ENCODE results near the gene TBC1D14.
A peak's percentile ranks its signal among the peaks of the same experiment; 100 is the strongest.

The TBC1D14 gene

DNA sequence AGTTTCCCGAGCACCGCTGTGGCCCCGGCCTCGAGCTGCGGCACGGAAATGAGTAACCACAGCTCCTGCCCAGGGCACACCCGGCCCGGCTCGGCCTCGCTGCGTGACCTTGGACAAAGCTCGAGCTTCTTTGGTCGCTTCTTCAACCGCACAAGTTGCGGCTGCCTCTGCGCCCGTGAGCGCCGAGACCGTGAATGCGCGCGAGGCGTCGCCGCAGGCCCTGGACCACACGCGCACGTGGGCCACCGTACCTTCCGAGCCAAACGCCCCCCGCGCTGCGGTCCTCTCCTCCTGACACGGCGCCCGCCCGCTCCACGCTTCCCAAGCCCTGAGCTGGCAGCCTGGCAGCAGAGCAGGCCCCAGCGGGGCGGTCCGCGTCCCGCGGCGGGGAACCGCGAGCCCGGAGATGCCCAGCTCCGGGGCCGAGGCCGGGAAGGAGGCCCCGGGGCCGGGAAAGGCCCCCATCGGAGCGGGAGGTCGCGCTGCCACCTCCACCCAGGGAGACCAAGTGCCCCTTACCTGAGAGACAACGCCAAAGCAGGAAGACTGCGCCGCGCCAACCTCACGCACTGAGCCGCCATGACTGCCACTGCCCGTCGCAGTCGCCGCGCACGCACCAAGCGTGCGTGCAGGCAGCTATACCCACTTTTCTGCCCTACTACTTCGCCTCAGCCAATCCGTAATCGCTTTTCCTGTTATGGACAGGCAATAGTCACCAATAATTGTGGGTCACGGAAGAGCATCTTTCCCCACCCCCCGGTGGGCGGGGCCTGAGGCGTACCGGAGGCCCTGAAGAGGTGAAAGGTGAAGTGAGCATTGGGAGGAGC, 158.0 kb downstream of the TBC1D14 start, which contains the start of gene GRPEL1:
Gene GRPEL1 (minus strand): TSS at position 613 of the 827 bp plus-strand sequence. CDS start 32 bp downstream, at position 581.
- H3K36me3 ChIP-seq (ENCODE audit: control insufficient read depth, insufficient read depth, low read length) = peaks cover 40% of the 10 kb centered on the region
- H3K27ac ChIP-seq (ENCODE audit: low read depth, low read length, severe bottlenecking) = peak within 1 kb of the TSS; percentile 69
- no peaks in the 10 kb centered on the region for H3K9me3 ChIP-seq (ENCODE audit: control insufficient read depth, low read length)
- H3K4me3 ChIP-seq (ENCODE audit: extremely low read depth, insufficient read depth, low read length, poor library complexity, severe bottlenecking) = peak within 1 kb of the TSS; percentile 92
- peaks cover 10% of the 10 kb centered on the region for H3K4me1 ChIP-seq (ENCODE audit: control insufficient read depth, insufficient read depth, low read length, poor library complexity, severe bottlenecking)
- 0 to 1% methylated on average over 51 to 75 of the region's 81 CpGs for WGBS, 2 experiments (ENCODE audit: insufficient coverage in 2 of 2)

DNA sequence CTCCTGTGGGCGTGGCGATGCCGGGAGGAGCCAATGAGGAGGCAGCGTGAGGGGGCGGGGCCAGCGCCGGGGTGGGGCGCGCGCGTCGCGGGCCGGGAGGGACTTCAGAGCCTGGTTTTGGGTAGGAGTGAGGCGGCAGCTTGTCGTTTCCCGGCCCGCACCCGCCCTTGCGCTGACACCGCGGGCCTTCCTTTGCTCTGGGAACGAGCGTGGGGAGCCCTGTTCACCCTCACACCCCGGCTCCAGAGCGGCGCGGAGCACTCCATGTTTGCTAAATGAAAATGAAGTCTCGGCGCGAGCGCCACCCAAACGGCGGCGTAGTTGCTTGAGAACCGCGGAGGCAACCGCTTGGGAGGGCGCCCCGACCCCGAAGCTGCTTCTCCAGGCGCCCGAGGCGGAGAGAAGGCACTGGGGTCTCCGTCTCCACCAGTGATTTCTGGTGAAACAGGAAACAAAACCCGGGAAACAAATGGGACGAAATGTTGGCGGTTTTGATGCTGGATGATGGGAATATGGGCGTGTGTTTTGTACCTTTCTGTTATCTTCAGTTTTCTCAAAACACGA, 158.7 kb downstream of the TBC1D14 start:
- peak overlapping the region; percentile 55 for H3K27ac ChIP-seq (ENCODE audit: low read depth, low read length, severe bottlenecking)
- WGBS, 2 experiments (ENCODE audit: insufficient coverage in 2 of 2) = 1% methylated on average over 24 of the region's 50 CpGs

DNA sequence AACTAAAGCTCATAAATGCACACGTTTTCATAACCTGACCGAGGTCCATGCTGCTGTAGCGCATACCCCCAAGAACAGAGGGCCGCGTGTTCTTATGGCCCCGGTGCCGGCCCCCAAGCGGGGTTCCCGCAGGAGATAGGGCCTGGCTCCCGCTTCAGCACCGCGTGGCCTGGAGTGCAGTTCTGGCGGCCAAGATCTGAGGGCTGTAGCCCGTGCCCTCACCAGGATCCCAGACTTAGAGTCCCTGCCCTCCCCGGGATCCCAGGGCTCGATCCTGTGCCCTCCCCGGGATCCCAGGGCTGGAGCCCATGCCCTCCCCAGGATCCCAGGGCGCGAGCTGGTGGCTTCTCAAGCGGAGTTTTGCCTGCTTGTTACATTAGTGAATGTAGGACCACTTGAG, 159.3 kb downstream of the TBC1D14 start:
- Histone ChIP-seq H3K27ac (ENCODE audit: low read depth, low read length, severe bottlenecking) (no peak overlapping the region), H3K9me3 (ENCODE audit: control insufficient read depth, low read length) (no peaks in the 10 kb centered on the region), H3K4me3 (ENCODE audit: extremely low read depth, insufficient read depth, low read length, poor library complexity, severe bottlenecking) (peak overlapping the region; percentile 92), H3K36me3 (ENCODE audit: control insufficient read depth, insufficient read depth, low read length) (peaks cover 28% of the 10 kb centered on the region), H3K4me1 (ENCODE audit: control insufficient read depth, insufficient read depth, low read length, poor library complexity, severe bottlenecking) (peaks cover 10% of the 10 kb centered on the region)
- 7 to 8% methylated on average over 16 to 17 of the region's 20 CpGs for WGBS, 2 experiments (ENCODE audit: insufficient coverage in 2 of 2)

More for the DNA sequence above, 158.7 kb downstream of the TBC1D14 start:
- no peaks in the 10 kb centered on the region for H3K9me3 ChIP-seq (ENCODE audit: control insufficient read depth, low read length)
- H3K4me1 ChIP-seq (ENCODE audit: control insufficient read depth, insufficient read depth, low read length, poor library complexity, severe bottlenecking) = peaks cover 10% of the 10 kb centered on the region
- H3K36me3 ChIP-seq (ENCODE audit: control insufficient read depth, insufficient read depth, low read length) = peaks cover 33% of the 10 kb centered on the region
- peak overlapping the region; percentile 92 for H3K4me3 ChIP-seq (ENCODE audit: extremely low read depth, insufficient read depth, low read length, poor library complexity, severe bottlenecking)

DNA sequence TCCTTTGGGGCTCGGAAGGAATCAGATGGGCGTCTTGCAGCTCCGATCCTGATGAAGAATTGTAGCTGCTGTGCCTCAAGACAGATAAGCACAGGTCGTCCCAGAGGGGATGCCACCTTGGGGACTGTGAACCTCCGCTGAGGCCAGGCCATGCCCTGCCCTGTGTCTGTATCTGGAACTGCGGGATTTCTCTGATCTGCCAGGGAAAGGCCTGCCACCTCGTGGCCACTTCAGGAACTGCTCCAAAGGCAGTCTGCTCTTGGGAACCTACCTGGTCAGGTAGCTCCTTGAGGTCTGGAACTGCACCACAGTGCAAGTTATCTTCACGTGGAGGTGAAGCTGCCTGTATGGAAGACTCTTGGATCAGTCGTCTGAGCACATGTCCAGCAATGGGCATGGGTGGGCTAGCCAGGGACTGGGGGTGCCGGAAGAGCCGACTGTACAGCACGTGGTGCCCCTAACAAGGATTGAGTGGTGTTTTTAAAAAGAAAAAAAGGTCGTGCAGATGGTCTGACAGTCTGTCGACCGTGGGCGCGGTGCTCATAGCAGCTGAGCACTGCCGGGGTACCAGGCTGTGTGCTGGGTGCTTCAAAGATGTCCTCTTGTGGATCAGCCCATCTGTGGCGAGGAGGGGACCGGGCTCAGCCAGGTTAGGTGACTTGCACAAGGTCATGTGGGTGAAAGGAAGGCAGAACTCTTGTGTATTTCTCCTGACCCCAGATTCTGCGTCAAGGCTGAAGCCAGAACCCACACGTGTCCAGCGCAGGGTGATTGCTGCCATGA, 161.3 kb downstream of the TBC1D14 start:
- no peaks in the 10 kb centered on the region for H3K9me3 ChIP-seq (ENCODE audit: control insufficient read depth, low read length)
- 43 to 51% methylated on average over 21 to 23 of the region's 23 CpGs for WGBS, 2 experiments (ENCODE audit: insufficient coverage in 2 of 2)
- no peak overlapping the region for H3K27ac ChIP-seq (ENCODE audit: low read depth, low read length, severe bottlenecking)
- H3K36me3 ChIP-seq (ENCODE audit: control insufficient read depth, insufficient read depth, low read length) = peaks cover 8% of the 10 kb centered on the region
- peaks cover 10% of the 10 kb centered on the region for H3K4me1 ChIP-seq (ENCODE audit: control insufficient read depth, insufficient read depth, low read length, poor library complexity, severe bottlenecking)
- H3K4me3 ChIP-seq (ENCODE audit: extremely low read depth, insufficient read depth, low read length, poor library complexity, severe bottlenecking) = no peak overlapping the region

DNA sequence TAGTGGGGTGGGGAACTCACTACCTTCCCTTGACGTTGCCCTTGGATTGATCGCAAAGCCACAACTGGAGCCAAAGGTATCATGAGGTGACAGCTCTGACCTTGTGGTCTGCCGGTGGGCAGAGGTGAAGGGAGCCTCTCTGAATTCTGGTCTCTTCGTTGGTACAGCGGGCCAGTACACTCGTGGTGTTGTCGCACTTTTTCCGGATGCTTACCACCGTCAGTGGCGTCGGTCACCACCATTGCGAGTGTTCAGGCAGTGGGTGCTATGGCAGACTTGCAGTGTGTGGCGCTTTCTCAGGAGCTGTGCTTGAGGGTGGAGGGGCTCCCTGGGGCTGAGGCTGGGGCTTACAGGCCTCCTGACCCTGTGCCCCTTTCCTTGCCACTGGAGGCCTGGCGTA, 163.4 kb downstream of the TBC1D14 start:
- H3K4me3 ChIP-seq (ENCODE audit: extremely low read depth, insufficient read depth, low read length, poor library complexity, severe bottlenecking) = no peak overlapping the region
- H3K4me1 ChIP-seq (ENCODE audit: control insufficient read depth, insufficient read depth, low read length, poor library complexity, severe bottlenecking) = peaks cover 5% of the 10 kb centered on the region
- no peaks in the 10 kb centered on the region for H3K9me3 ChIP-seq (ENCODE audit: control insufficient read depth, low read length)
- H3K36me3 ChIP-seq (ENCODE audit: control insufficient read depth, insufficient read depth, low read length) = no peaks in the 10 kb centered on the region
- H3K27ac ChIP-seq (ENCODE audit: low read depth, low read length, severe bottlenecking) = no peak overlapping the region
- 90 to 92% methylated on average over 13 to 14 of the region's 14 CpGs for WGBS, 2 experiments (ENCODE audit: insufficient coverage in 2 of 2)

DNA sequence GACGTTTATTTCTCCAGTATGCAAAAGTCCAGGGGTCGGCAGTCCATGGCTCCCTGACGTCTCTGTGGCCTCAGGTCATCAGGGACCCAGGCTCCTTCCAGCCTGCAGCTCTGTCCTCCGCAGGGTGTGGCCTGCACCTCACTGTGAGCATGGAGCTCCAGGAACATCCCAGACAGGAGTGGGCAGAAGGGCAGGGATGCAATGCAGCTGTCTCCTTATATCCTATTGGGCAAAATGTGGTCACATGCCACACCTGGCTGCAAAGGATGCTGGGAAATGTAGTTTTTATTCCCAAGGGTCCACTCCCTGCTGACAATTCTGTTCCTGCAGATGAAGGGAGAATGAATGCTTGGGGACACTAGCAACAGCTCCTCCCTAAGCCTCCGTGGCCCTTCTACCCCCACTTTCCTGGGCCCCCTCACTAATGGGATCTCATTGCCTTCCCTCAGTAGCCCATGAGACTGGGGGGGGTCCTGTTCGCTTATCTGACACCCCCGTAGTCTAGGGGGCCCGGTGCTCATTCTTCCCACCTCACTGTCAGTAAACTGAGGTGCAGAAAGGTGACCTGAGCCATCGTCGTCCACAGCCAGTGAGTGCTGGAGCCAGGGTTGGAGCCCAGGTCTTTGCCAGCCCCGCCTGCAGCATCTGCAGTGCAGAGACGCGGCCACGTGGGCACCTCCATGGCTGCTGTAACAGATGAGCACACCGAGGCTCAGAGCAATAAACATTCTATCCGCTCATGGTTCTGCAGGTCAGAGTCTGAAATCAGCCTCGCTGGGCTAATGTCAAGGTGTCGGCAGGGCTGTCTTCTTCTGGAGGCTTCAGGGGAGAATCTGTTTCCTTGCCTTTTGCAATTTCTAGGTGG, 164.1 kb downstream of the TBC1D14 start:
- Histone ChIP-seq H3K36me3 (ENCODE audit: control insufficient read depth, insufficient read depth, low read length) (no peaks in the 10 kb centered on the region), H3K9me3 (ENCODE audit: control insufficient read depth, low read length) (no peaks in the 10 kb centered on the region), H3K4me1 (ENCODE audit: control insufficient read depth, insufficient read depth, low read length, poor library complexity, severe bottlenecking) (peaks cover 5% of the 10 kb centered on the region), H3K27ac (ENCODE audit: low read depth, low read length, severe bottlenecking) (no peak overlapping the region), H3K4me3 (ENCODE audit: extremely low read depth, insufficient read depth, low read length, poor library complexity, severe bottlenecking) (no peak overlapping the region)
- 78 to 84% methylated on average over 17 to 18 of the region's 18 CpGs for WGBS, 2 experiments (ENCODE audit: insufficient coverage in 2 of 2)

DNA sequence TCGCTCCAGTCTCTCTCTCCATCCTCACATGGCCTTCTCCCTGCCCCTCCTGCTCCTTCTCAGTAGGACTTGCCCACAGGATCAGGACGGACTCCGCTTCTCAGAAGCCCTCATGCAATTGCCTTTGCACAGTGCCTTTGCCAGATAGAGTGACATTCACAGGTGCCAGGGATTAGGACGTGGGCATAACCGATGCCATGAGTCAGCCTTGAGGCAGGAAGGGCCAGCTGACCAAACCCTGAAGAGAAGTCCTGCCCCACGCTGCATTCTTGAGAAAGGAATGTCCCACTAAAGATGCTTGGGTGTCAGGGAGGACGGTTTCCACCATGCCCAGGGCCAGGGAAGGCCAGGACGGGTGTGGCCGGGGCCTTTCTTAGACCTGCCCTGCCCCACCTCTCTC, 164.8 kb downstream of the TBC1D14 start:
- 88 to 90% methylated on average over 8 to 9 of the region's 9 CpGs for WGBS, 2 experiments (ENCODE audit: insufficient coverage in 2 of 2)

DNA sequence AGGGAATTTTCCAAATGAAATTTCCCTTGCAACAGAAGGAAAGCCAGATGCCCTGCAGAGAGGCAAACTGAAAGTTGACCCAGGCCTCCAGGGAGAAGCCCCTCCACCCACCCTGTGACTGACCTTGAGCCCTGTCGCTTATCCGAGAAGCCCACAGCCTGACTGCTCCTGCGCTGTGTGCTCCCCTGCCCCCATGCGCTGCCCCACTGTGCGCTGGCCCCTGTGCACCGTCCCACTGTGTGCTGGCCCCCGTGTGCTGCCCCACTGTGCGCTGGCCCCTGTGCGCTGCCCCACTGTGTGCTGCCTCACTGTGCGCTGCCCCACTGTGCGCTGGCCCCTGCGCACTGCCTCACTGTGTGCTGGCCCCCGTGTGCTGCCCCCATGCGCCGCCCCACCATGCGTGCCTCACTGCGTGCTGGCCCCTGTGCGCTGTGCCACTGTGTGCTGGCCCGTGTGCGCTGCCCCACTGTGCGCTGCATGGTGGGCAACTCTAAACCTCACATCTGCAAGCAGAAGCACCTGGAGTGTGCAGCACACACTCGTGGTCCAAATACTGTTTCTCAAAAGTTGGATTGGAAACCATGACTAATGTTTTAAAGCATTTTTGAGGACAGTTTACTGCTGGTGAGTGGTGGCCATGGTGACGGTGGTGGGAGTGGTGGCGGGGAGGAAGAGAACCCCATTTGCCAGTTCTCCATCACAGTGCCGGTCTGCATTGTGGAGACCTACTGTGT, 166.5 kb downstream of the TBC1D14 start:
- Histone ChIP-seq H3K36me3 (ENCODE audit: control insufficient read depth, insufficient read depth, low read length) (no peaks in the 10 kb centered on the region), H3K4me1 (ENCODE audit: control insufficient read depth, insufficient read depth, low read length, poor library complexity, severe bottlenecking) (no peaks in the 10 kb centered on the region), H3K9me3 (ENCODE audit: control insufficient read depth, low read length) (no peaks in the 10 kb centered on the region), H3K27ac (ENCODE audit: low read depth, low read length, severe bottlenecking) (no peak overlapping the region), H3K4me3 (ENCODE audit: extremely low read depth, insufficient read depth, low read length, poor library complexity, severe bottlenecking) (no peak overlapping the region)
- WGBS, 2 experiments (ENCODE audit: insufficient coverage in 2 of 2) = 86 to 89% methylated on average over 25 of the region's 25 CpGs

More for the DNA sequence above, 164.8 kb downstream of the TBC1D14 start:
- no peaks in the 10 kb centered on the region for H3K36me3 ChIP-seq (ENCODE audit: control insufficient read depth, insufficient read depth, low read length)
- H3K4me1 ChIP-seq (ENCODE audit: control insufficient read depth, insufficient read depth, low read length, poor library complexity, severe bottlenecking) = no peaks in the 10 kb centered on the region
- H3K4me3 ChIP-seq (ENCODE audit: extremely low read depth, insufficient read depth, low read length, poor library complexity, severe bottlenecking) = no peak overlapping the region
- H3K27ac ChIP-seq (ENCODE audit: low read depth, low read length, severe bottlenecking) = no peak overlapping the region
- no peaks in the 10 kb centered on the region for H3K9me3 ChIP-seq (ENCODE audit: control insufficient read depth, low read length)

DNA sequence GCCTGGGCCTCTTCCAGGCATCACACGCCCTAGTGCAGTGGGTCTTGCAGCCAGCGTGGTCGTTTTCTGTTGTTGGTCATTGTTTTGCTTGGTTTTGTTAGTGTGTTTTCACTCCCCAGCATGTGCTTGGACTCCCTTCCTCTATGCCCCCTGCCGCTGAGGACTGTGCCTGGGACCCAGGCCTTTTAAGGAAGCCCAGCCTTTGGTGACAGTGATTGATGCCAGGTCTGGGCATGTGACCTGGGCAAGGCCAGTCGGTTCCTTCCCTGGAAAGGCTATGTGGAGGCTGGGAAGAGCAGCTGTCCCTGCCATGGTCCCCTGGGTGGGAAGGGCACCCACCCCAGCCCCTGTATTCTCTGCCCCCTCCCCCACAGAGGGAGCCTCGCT, 167.1 kb downstream of the TBC1D14 start:
- H3K4me1 ChIP-seq (ENCODE audit: control insufficient read depth, insufficient read depth, low read length, poor library complexity, severe bottlenecking) = no peaks in the 10 kb centered on the region
- H3K4me3 ChIP-seq (ENCODE audit: extremely low read depth, insufficient read depth, low read length, poor library complexity, severe bottlenecking) = no peak overlapping the region
- no peaks in the 10 kb centered on the region for H3K9me3 ChIP-seq (ENCODE audit: control insufficient read depth, low read length)
- no peaks in the 10 kb centered on the region for H3K36me3 ChIP-seq (ENCODE audit: control insufficient read depth, insufficient read depth, low read length)
- WGBS, 2 experiments (ENCODE audit: insufficient coverage in 2 of 2) = 72 to 80% methylated on average over 2 to 3 of the region's 6 CpGs
- no peak overlapping the region for H3K27ac ChIP-seq (ENCODE audit: low read depth, low read length, severe bottlenecking)
